Neural crest cell (in vitro differentiated cells): ENCODE results near the gene FZR1. TPM values are rescaled to one million over a fixed set of nuclear protein-coding genes. Genes with fewer than 3 reads are reported as not detected.

ENCODE experiments used
- DNase-seq: peaks from one replicate; pipeline ENCODE4 v3.0.0; 2021; ENCODE audit warnings: low read depth, mixed read lengths, low spot score
- H3K27ac Mint-ChIP-seq: one replicate; pipeline ENCODE4 v1.8.0; 2021; ENCODE audit warnings: mild to moderate bottlenecking, mixed read lengths; ENCODE audit not compliant: unreplicated experiment
- H3K27me3 Mint-ChIP-seq: 2 replicates; pipeline ENCODE4 v1.8.0; 2021; ENCODE audit warnings: low read depth, mild to moderate bottlenecking, mixed read lengths
- H3K36me3 Mint-ChIP-seq: 2 replicates; pipeline ENCODE4 v1.8.0; 2021; ENCODE audit warnings: low read depth, mild to moderate bottlenecking, mixed read lengths
- H3K4me1 Mint-ChIP-seq: 2 replicates; pipeline ENCODE4 v1.8.0; 2021; ENCODE audit warnings: mixed read lengths
- H3K4me3 Mint-ChIP-seq: one replicate; pipeline ENCODE4 v1.8.0; 2021; ENCODE audit warnings: mild to moderate bottlenecking, mixed read lengths
- H3K9me3 Mint-ChIP-seq: 2 replicates; pipeline ENCODE4 v1.8.0; 2021; ENCODE audit warnings: mixed read lengths
- CTCF ChIP-seq: fragments of 200-600 bp; sonication (generic); conservative IDR thresholded peaks from 2 replicates; pipeline ENCODE4 v1.5.0; 2021; ENCODE audit warnings: antibody characterized with exemption, mild to moderate bottlenecking
- total RNA-seq: library from RNA; stranded (reverse); gene quantifications from 2 replicates; pipeline ENCODE4 v1.2.1, GENCODE V29; 2021

FZR1 gene
- total RNA-seq, 1 donor from 2014 or later = 67.8 TPM

DNA sequence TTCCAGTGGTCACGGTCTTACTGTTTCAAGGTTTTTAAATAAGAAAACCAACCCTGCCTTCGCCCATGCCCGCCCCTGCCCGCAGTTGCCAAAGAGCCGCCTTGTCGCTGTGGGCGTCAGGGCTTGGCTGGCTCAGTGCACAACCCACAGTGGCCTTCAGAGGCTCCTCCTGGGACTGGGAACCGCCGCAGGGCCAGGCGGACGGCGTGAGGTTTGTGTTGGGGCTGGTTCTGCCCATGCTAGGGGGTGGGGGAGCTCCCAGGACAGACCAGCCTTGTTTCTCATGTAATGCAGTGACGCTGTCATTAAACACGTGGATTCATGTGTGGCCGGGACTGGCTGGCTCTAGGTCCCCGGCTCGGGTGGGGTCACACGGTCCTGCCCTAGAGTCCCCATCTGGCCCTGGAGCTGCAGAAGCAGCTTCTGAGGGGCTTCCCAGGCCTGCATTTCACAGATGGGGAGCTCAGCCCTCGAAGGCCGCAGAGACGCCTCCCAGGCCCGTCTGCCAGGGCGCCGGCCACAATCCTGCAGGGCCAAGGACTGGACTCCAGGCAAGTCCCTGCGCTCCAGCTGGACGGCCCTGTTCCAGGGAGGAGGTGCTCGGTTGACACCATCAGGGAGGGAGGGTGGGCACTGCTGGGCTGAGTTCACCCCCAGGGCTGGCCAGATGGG, 30.5 kb downstream of the FZR1 start:
- H3K4me3 Mint-ChIP-seq = no peak overlapping the region
- no peak for TF ChIP-seq CTCF
- H3K27ac Mint-ChIP-seq = no peak overlapping the region
- no peak for DNase-seq
- peaks cover 3% of the 10 kb centered on the region for H3K36me3 Mint-ChIP-seq
- H3K4me1 Mint-ChIP-seq = no peaks in the 10 kb centered on the region
- H3K9me3 Mint-ChIP-seq = no peaks in the 10 kb centered on the region
- H3K27me3 Mint-ChIP-seq = no peaks in the 10 kb centered on the region

DNA sequence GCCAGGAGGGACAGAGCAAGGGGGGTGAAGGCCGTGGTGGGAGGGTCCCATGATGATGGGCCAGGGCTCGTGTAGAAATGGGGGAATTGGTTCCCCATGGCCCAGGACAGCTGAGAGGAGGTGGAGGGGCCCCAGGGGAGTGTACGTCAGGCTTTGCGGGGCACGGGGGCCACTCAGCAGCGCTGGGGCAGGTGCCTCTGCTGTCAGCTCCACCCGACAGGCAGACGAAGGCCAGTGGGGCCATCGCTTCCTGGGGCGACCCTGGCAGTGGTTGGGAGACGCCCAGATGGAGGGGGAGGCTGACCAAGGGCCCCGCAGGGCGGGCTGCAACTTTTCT, 31.0 kb downstream of the FZR1 start:
- H3K27me3 Mint-ChIP-seq = no peaks in the 10 kb centered on the region
- H3K9me3 Mint-ChIP-seq = no peaks in the 10 kb centered on the region
- peaks cover 3% of the 10 kb centered on the region for H3K36me3 Mint-ChIP-seq
- no peak overlapping the region for H3K27ac Mint-ChIP-seq
- no peak for TF ChIP-seq CTCF
- DNase-seq = no peak
- no peak overlapping the region for H3K4me3 Mint-ChIP-seq
- no peaks in the 10 kb centered on the region for H3K4me1 Mint-ChIP-seq

GRCh38 chr19:3537438-3538240, 31.5 kb downstream of the FZR1 start:
- DNase-seq = no peak
- no peak for TF ChIP-seq CTCF
- H3K4me1 Mint-ChIP-seq = no peaks in the 10 kb centered on the region
- no peaks in the 10 kb centered on the region for H3K27me3 Mint-ChIP-seq
- H3K27ac Mint-ChIP-seq = no peak overlapping the region
- no peaks in the 10 kb centered on the region for H3K9me3 Mint-ChIP-seq
- H3K4me3 Mint-ChIP-seq = no peak overlapping the region
- H3K36me3 Mint-ChIP-seq = peaks cover 3% of the 10 kb centered on the region

GRCh38 chr19:3538258-3538929, 32.3 kb downstream of the FZR1 start:
- Mint-ChIP-seq H3K27ac (no peak overlapping the region), H3K4me3 (no peak overlapping the region), H3K36me3 (peaks cover 3% of the 10 kb centered on the region), H3K4me1 (no peaks in the 10 kb centered on the region), H3K27me3 (no peaks in the 10 kb centered on the region), H3K9me3 (no peaks in the 10 kb centered on the region)
- no peak for DNase-seq
- TF ChIP-seq CTCF = no peak

DNA sequence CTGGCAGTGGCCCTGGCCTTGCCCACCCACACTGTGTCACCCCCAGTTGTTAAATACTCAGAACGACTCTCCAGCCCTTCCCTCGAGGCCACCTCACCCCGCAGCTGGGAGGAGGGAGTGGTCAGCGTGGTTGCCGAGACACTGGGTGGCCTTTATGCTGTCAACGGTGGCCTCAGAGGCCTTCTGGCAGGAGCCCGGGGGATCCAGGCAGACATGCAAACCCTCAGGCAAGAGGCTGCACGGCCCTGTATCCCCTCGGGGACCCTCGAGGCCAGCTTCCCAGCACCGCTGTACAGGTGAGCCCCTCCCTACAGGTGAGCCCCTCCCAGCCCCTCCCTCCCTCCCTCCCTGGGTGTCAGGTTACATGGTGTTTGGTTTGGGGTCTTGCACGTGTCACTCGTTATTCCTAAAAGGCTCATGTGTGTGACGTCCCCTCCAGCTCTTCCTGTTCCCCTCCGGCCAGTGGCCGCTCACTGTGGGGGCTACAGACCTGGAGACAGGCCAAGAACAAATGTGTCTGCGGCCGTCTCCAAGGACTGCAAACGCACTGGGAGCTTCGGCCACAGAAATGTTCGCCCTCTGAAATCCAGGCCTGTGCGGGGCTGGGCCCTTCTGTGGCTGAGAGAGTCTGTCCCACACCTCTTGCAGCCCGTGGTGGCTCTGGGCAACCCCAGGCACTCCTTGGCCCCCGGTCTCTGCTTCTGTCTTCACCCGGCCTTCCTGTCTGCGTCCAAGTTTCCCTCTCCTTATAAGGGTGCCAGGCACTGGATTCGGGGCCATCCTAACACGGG, 33.0 kb downstream of the FZR1 start, which contains the start of gene TEKTIP1:
Gene TEKTIP1, plus strand, starts transcription at position 210 of the 791 bp plus-strand sequence. Its CDS starts 4 bp downstream, at position 214.
- Mint-ChIP-seq H3K27ac (peak within 1 kb of the TSS; percentile 78), H3K36me3 (no peaks in the 10 kb centered on the region), H3K9me3 (no peaks in the 10 kb centered on the region), H3K4me1 (no peaks in the 10 kb centered on the region), H3K27me3 (no peaks in the 10 kb centered on the region), H3K4me3 (no peak within 1 kb of the TSS)
- no peak for DNase-seq
- TF ChIP-seq CTCF = no peak
